Measurements from ENCODE around the gene KRTAP3-1.
A peak's percentile ranks its signal among the peaks of the same experiment; 100 is the strongest.

Gene KRTAP3-1

GRCh38 chr17:40981115-40981514 is 27.8 kb downstream of the KRTAP3-1 start:
- no peak for DNase-seq (ENCODE audit: low read depth)
- no peak overlapping the region for H3K4me3 ChIP-seq (ENCODE audit: low read depth, low read length)
- no peak for TF ChIP-seq CTCF (IDR thresholded peaks at IDR 0.05; ENCODE audit: low read depth, low read length, missing control alignments)
- in situ Hi-C loops (cut with HindIII; ENCODE audit: low sequenced_read_pairs) = no loop called here

- in situ Hi-C loops (cut with HindIII; ENCODE audit: low sequenced_read_pairs) = no loop called here
- DNase-seq (ENCODE audit: low read depth) = peak; percentile 12
Measured at GRCh38 chr17:40980596-40980995, 28.3 kb downstream of the KRTAP3-1 start.

GRCh38 chr17:40980117-40980516 is 28.8 kb downstream of the KRTAP3-1 start:
- no peak for DNase-seq (ENCODE audit: low read depth)
- no peak overlapping the region for H3K4me3 ChIP-seq (ENCODE audit: low read depth, low read length)
- TF ChIP-seq CTCF (IDR thresholded peaks at IDR 0.05; ENCODE audit: low read depth, low read length, missing control alignments) = no peak
- in situ Hi-C loops (cut with HindIII; ENCODE audit: low sequenced_read_pairs) = no loop called here

More at GRCh38 chr17:40980596-40980995, 28.3 kb downstream of the KRTAP3-1 start:
- no peak overlapping the region for H3K4me3 ChIP-seq (ENCODE audit: low read depth, low read length)
- TF ChIP-seq CTCF (IDR thresholded peaks at IDR 0.05; ENCODE audit: low read depth, low read length, missing control alignments) = no peak

GRCh38 chr17:40978575-40979151 is 30.3 kb downstream of the KRTAP3-1 start:
- no peak for DNase-seq (ENCODE audit: low read depth)
- no peak for TF ChIP-seq CTCF (IDR thresholded peaks at IDR 0.05; ENCODE audit: low read depth, low read length, missing control alignments)
- in situ Hi-C loops (cut with HindIII; ENCODE audit: low sequenced_read_pairs) = no loop called here
- no peak overlapping the region for H3K4me3 ChIP-seq (ENCODE audit: low read depth, low read length)

GRCh38 chr17:40975516-40975915 is 33.4 kb downstream of the KRTAP3-1 start:
- no peak overlapping the region for H3K4me3 ChIP-seq (ENCODE audit: low read depth, low read length)
- no peak for DNase-seq (ENCODE audit: low read depth)
- no peak for TF ChIP-seq CTCF (IDR thresholded peaks at IDR 0.05; ENCODE audit: low read depth, low read length, missing control alignments)
- in situ Hi-C loops (cut with HindIII; ENCODE audit: low sequenced_read_pairs) = no loop called here

- TF ChIP-seq CTCF (IDR thresholded peaks at IDR 0.05; ENCODE audit: low read depth, low read length, missing control alignments) = no peak
- no peak overlapping the region for H3K4me3 ChIP-seq (ENCODE audit: low read depth, low read length)
- DNase-seq (ENCODE audit: low read depth) = no peak
- in situ Hi-C loops (cut with HindIII; ENCODE audit: low sequenced_read_pairs) = no loop called here
Measured at GRCh38 chr17:40974366-40974765, 34.6 kb downstream of the KRTAP3-1 start.

Data from astrocyte of the cerebellum (primary cell).